ENCODE measurements around the gene EML1. TPM values are rescaled to one million over a fixed set of nuclear protein-coding genes. Genes with fewer than 3 reads are reported as not detected.
A peak's percentile ranks its signal among the peaks of the same experiment; 100 is the strongest.

Gene EML1
- total and polyA plus RNA-seq, 8 donors = 5.8 to 66.5 (median 34.8) TPM

DNA sequence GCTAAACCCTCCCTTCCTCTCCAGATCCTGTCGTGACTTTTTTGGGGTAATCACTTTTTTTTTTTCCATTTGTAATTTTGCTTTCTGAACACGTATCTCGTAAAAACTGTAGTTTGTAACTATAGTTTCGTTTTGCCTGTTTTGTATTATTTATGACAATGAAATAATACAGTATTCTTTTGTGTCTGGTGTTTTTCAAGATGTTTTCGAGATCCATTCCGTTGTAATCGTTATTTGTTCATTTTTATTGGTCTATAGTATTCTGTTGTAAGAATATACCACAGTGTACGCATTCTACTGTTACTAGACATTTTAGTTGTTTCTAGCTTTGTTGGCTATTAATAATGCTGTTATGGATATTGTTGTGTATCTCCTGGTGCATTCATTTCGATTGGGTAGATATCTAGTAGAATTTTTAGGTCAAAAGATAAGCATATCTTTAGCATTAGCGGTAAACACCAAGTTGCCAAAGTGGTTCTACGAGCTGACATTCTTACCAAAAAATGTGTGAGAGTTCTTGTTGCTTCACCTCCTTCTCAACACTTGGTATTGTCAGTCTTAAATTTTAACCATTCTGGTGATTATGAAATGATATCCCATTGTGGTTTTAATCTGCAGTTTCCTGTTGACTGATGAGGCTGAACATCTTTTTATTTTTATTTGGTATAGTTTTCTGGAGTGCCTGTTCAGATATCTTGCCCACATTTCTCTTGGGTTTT is 179.7 kb downstream of the EML1 start:
- peak overlapping the region; percentile 82 to 89 (median 86) for H3K4me3 ChIP-seq
- intact Hi-C loops (cut with DNase I; ENCODE audit: low total_unique reads) = no loop called here
- peaks cover 0 to 10% (median 7%) of the 10 kb centered on the region in 4 donors for H3K9me3 ChIP-seq
- TF ChIP-seq EP300 (IDR thresholded peaks at IDR 0.05) (no peak), POLR2AphosphoS5 (IDR thresholded peaks at IDR 0.05) (no peak), POLR2A (IDR thresholded peaks at IDR 0.05) (no peak)
- TF ChIP-seq, protein P1, sequence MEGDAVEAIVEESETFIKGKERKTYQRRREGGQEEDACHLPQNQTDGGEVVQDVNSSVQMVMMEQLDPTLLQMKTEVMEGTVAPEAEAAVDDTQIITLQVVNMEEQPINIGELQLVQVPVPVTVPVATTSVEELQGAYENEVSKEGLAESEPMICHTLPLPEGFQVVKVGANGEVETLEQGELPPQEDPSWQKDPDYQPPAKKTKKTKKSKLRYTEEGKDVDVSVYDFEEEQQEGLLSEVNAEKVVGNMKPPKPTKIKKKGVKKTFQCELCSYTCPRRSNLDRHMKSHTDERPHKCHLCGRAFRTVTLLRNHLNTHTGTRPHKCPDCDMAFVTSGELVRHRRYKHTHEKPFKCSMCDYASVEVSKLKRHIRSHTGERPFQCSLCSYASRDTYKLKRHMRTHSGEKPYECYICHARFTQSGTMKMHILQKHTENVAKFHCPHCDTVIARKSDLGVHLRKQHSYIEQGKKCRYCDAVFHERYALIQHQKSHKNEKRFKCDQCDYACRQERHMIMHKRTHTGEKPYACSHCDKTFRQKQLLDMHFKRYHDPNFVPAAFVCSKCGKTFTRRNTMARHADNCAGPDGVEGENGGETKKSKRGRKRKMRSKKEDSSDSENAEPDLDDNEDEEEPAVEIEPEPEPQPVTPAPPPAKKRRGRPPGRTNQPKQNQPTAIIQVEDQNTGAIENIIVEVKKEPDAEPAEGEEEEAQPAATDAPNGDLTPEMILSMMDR (IDR thresholded peaks at IDR 0.05) = no peak
- peak overlapping the region in 3 of 5 donors; percentile 67 to 89 (median 85) for H3K27ac ChIP-seq
- peaks cover 4 to 18% (median 16%) of the 10 kb centered on the region in 4 donors for H3K4me1 ChIP-seq
- WGBS, 5 donors = 34 to 49% (median 41%) methylated on average over 11 of the region's 11 CpGs
- H3K27me3 ChIP-seq = peaks cover 0 to 5% (median 0%) of the 10 kb centered on the region in 3 donors
- DNase-seq = no peak
- H3K36me3 ChIP-seq = no peaks in the 10 kb centered on the region

DNA sequence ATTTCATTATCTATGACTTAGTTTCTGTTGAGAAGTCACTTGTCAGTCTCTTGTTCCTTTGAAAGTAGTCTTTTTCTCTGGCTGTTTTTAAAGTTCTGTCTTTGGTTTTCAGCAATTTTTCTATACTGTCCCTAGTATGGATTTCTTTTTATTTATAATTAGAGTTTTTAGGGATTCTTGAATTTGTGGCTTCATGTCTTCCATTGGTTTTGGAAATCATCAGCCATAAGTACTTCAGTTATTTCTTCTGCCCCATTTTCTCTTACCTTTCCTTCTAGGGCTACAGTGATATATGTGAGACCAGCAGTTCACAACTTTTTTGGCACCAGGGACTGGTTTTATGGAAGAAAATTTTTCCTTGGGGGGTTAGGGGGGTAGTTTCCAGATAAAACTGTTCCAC is 182.0 kb downstream of the EML1 start:
- TF ChIP-seq EP300 (IDR thresholded peaks at IDR 0.05) = no peak
- TF ChIP-seq, protein P1 (IDR thresholded peaks at IDR 0.05) = no peak
- no peak for TF ChIP-seq POLR2AphosphoS5 (IDR thresholded peaks at IDR 0.05)
- no peak for TF ChIP-seq POLR2A (IDR thresholded peaks at IDR 0.05)

DNA sequence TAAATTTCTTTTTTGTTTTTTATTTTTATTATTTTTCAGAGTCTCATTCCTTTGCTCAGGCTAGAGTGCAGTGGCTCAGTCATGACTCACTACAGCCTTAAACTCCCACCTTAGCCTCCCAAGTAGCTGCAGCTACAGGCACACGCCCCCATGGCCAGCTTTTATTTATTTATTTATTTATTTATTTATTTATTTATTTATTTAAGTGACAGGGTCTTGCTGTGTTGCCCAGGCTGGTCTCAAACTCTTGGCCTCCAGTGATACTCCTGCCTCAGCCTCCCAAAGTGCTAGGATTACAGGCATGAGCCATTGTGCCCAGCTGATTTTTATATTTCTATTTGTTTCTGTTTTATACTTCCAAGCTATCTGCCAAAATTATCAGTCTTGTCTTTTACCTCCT is 182.8 kb downstream of the EML1 start:
- peaks cover 12 to 29% (median 19%) of the 10 kb centered on the region in 4 donors for H3K4me1 ChIP-seq
- no peaks in the 10 kb centered on the region for H3K27me3 ChIP-seq
- peaks cover 0 to 10% (median 7%) of the 10 kb centered on the region in 4 donors for H3K9me3 ChIP-seq
- H3K36me3 ChIP-seq = no peaks in the 10 kb centered on the region
- WGBS, 5 donors = 88 to 95% (median 93%) methylated on average over 1 of the region's 1 CpG
- no peak for DNase-seq
- H3K4me3 ChIP-seq = no peak overlapping the region
- intact Hi-C loops (cut with DNase I; ENCODE audit: low total_unique reads) = no loop called here
- H3K27ac ChIP-seq = no peak overlapping the region
- TF ChIP-seq POLR2A (IDR thresholded peaks at IDR 0.05) = no peak
- TF ChIP-seq EP300 (IDR thresholded peaks at IDR 0.05) = no peak
- TF ChIP-seq, protein P1 (IDR thresholded peaks at IDR 0.05) = no peak
- no peak for TF ChIP-seq POLR2AphosphoS5 (IDR thresholded peaks at IDR 0.05)

More for the DNA sequence above, 182.0 kb downstream of the EML1 start:
- H3K36me3 ChIP-seq = no peaks in the 10 kb centered on the region
- intact Hi-C loops (cut with DNase I; ENCODE audit: low total_unique reads) = no loop called here
- H3K4me3 ChIP-seq = no peak overlapping the region
- no peaks in the 10 kb centered on the region for H3K27me3 ChIP-seq
- peaks cover 7 to 24% (median 16%) of the 10 kb centered on the region in 4 donors for H3K4me1 ChIP-seq
- DNase-seq = no peak
- H3K9me3 ChIP-seq = peaks cover 0 to 10% (median 7%) of the 10 kb centered on the region in 4 donors
- H3K27ac ChIP-seq = no peak overlapping the region

DNA sequence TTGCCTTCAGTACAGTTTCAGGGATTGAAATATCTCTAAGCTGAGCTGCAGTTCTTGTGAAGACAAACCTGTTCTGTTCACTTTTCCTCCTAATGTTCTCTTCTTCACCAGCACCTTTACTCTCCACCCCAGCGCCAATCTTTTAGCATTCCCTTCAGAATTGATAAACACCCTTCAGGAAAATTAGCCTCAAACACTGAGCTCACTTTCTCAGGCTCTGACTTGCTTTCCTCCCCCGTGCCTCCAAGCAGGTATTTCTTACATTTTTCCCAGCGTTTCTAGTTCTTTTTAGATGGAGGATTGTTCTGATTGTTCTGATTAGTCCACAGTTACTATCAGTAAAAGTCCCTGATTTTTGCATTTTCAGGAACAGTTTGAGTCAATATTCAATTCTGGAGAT is 183.5 kb downstream of the EML1 start:
- DNase-seq = no peak
- Histone ChIP-seq H3K27me3 (no peaks in the 10 kb centered on the region), H3K36me3 (no peaks in the 10 kb centered on the region), H3K4me3 (no peak overlapping the region), H3K27ac (no peak overlapping the region), H3K9me3 (peaks cover 0 to 10% (median 7%) of the 10 kb centered on the region in 4 donors), H3K4me1 (peaks cover 15 to 33% (median 21%) of the 10 kb centered on the region in 4 donors)
- intact Hi-C loops (cut with DNase I; ENCODE audit: low total_unique reads) = no loop called here
- 68 to 82% (median 73%) methylated on average over 3 of the region's 3 CpGs for WGBS, 5 donors
- TF ChIP-seq POLR2A (IDR thresholded peaks at IDR 0.05) (no peak), EP300 (IDR thresholded peaks at IDR 0.05) (no peak), POLR2AphosphoS5 (IDR thresholded peaks at IDR 0.05) (no peak)
- TF ChIP-seq, protein P1 (IDR thresholded peaks at IDR 0.05) = no peak

All from stomach (tissue), 9 donors.